B cell (primary cell): Measurements from ENCODE around the gene PCDHGA8.

Experiments used
- EZH2 ChIP-seq: IDR thresholded peaks from 2 replicates; pipeline ENCODE4 v1.6.1; 2012; ENCODE audit warnings: borderline replicate concordance, low read depth, mild to moderate bottlenecking, moderate library complexity, low read length; ENCODE audit not compliant: insufficient read depth, poor library complexity, severe bottlenecking
- TF ChIP-seq, protein P1 (sequence below): fragments of 200-600 bp; IDR thresholded peaks from one replicate; pipeline ENCODE4 v1.8.0; 2022; ENCODE audit warnings: antibody characterized with exemption, mild to moderate bottlenecking

GRCh38 chr5:141413540-141414069 lies 21.2 kb downstream of the PCDHGA8 start:
- TF ChIP-seq, protein P1, sequence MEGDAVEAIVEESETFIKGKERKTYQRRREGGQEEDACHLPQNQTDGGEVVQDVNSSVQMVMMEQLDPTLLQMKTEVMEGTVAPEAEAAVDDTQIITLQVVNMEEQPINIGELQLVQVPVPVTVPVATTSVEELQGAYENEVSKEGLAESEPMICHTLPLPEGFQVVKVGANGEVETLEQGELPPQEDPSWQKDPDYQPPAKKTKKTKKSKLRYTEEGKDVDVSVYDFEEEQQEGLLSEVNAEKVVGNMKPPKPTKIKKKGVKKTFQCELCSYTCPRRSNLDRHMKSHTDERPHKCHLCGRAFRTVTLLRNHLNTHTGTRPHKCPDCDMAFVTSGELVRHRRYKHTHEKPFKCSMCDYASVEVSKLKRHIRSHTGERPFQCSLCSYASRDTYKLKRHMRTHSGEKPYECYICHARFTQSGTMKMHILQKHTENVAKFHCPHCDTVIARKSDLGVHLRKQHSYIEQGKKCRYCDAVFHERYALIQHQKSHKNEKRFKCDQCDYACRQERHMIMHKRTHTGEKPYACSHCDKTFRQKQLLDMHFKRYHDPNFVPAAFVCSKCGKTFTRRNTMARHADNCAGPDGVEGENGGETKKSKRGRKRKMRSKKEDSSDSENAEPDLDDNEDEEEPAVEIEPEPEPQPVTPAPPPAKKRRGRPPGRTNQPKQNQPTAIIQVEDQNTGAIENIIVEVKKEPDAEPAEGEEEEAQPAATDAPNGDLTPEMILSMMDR, result no peak
- no peak for TF ChIP-seq EZH2
